ENCODE results near the gene DGCR2. TPM values are rescaled to one million over a fixed set of nuclear protein-coding genes. Genes with fewer than 3 reads are reported as not detected.

Gene DGCR2
- total RNA-seq, 2 experiments from 2014 or later, result 31.9 to 35.5 TPM

GRCh38 chr22:18992543-18993198 lies 129.5 kb downstream of the DGCR2 start:
- Histone ChIP-seq H3K27ac (ENCODE audit: low read depth in 1 of 2, low read length in 2 of 2) (no peak overlapping the region), H3K4me1 (ENCODE audit: insufficient read depth, low read length) (no peaks in the 10 kb centered on the region), H3K36me3 (ENCODE audit: insufficient read depth, low read length) (no peaks in the 10 kb centered on the region), H3K9me3 (ENCODE audit: control insufficient read depth in 1 of 2, insufficient read depth in 1 of 2, low read length in 2 of 2) (no peaks in the 10 kb centered on the region), H3K4me3 (ENCODE audit: low read length) (no peak overlapping the region), H3K27me3 (ENCODE audit: control insufficient read depth in 1 of 2, insufficient read depth in 2 of 2, low read length in 2 of 2) (peaks cover 0 to 4% of the 10 kb centered on the region in 2 experiments)
- POLR2A ChIA-PET, result no interaction called here
- no peak for ATAC-seq (ENCODE audit: poor library complexity)
- no peaks in the 10 kb centered on the region for H3K9me3 Mint-ChIP-seq
- no peak for DNase-seq
- H3K27me3 Mint-ChIP-seq, result peaks cover 11% of the 10 kb centered on the region
- intact Hi-C loops (cut with DNase I, micrococcal nuclease), result no loop called here
- H3K27ac Mint-ChIP-seq, result no peak overlapping the region
- H3K4me1 Mint-ChIP-seq (ENCODE audit: low read depth), result no peaks in the 10 kb centered on the region
- no peak for TF ChIP-seq CTCF (IDR thresholded peaks at IDR 0.05)
- CTCF ChIA-PET, result no interaction called here
- no peak overlapping the region for H3K4me3 Mint-ChIP-seq
- no peaks in the 10 kb centered on the region for H3K36me3 Mint-ChIP-seq (ENCODE audit: low read depth)

GRCh38 chr22:18991821-18992442 lies 130.3 kb downstream of the DGCR2 start:
- Histone ChIP-seq H3K9me3 (ENCODE audit: control insufficient read depth in 1 of 2, insufficient read depth in 1 of 2, low read length in 2 of 2) (no peaks in the 10 kb centered on the region), H3K27me3 (ENCODE audit: control insufficient read depth in 1 of 2, insufficient read depth in 2 of 2, low read length in 2 of 2) (peaks cover 0 to 4% of the 10 kb centered on the region in 2 experiments), H3K36me3 (ENCODE audit: insufficient read depth, low read length) (no peaks in the 10 kb centered on the region), H3K4me1 (ENCODE audit: insufficient read depth, low read length) (no peaks in the 10 kb centered on the region), H3K4me3 (ENCODE audit: low read length) (no peak overlapping the region), H3K27ac (ENCODE audit: low read depth in 1 of 2, low read length in 2 of 2) (no peak overlapping the region)
- ATAC-seq (ENCODE audit: poor library complexity), result no peak
- Mint-ChIP-seq H3K27ac (no peak overlapping the region), H3K27me3 (peaks cover 10% of the 10 kb centered on the region), H3K9me3 (no peaks in the 10 kb centered on the region), H3K4me3 (no peak overlapping the region), H3K36me3 (ENCODE audit: low read depth) (no peaks in the 10 kb centered on the region), H3K4me1 (ENCODE audit: low read depth) (no peaks in the 10 kb centered on the region)
- TF ChIP-seq CTCF (IDR thresholded peaks at IDR 0.05), result no peak
- ChIA-PET POLR2A (no interaction called here), CTCF (no interaction called here)
- intact Hi-C loops (cut with DNase I, micrococcal nuclease), result no loop called here
- no peak for DNase-seq

GRCh38 chr22:18991138-18991432 lies 131.1 kb downstream of the DGCR2 start:
- H3K36me3 ChIP-seq (ENCODE audit: insufficient read depth, low read length), result no peaks in the 10 kb centered on the region
- Mint-ChIP-seq H3K9me3 (no peaks in the 10 kb centered on the region), H3K4me3 (no peak overlapping the region), H3K27me3 (peaks cover 5% of the 10 kb centered on the region), H3K4me1 (ENCODE audit: low read depth) (no peaks in the 10 kb centered on the region), H3K36me3 (ENCODE audit: low read depth) (no peaks in the 10 kb centered on the region), H3K27ac (no peak overlapping the region)
- H3K4me3 ChIP-seq (ENCODE audit: low read length), result no peak overlapping the region
- no peaks in the 10 kb centered on the region for H3K4me1 ChIP-seq (ENCODE audit: insufficient read depth, low read length)
- DNase-seq, result no peak
- H3K9me3 ChIP-seq (ENCODE audit: control insufficient read depth in 1 of 2, insufficient read depth in 1 of 2, low read length in 2 of 2), result no peaks in the 10 kb centered on the region
- CTCF ChIA-PET, result no interaction called here
- no peak for ATAC-seq (ENCODE audit: poor library complexity)
- POLR2A ChIA-PET, result no interaction called here
- intact Hi-C loops (cut with DNase I, micrococcal nuclease), result no loop called here
- H3K27me3 ChIP-seq (ENCODE audit: control insufficient read depth in 1 of 2, insufficient read depth in 2 of 2, low read length in 2 of 2), result peaks cover 0 to 4% of the 10 kb centered on the region in 2 experiments
- no peak for TF ChIP-seq CTCF (IDR thresholded peaks at IDR 0.05)
- H3K27ac ChIP-seq (ENCODE audit: low read depth in 1 of 2, low read length in 2 of 2), result no peak overlapping the region
